D721Med (cell line): ENCODE data around the gene DBP.

Source experiments
- DNase-seq: peaks from one replicate; pipeline ENCODE4 v3.0.0; 2011; ENCODE audit warnings: low spot score; ENCODE audit not compliant: insufficient read length
- FAIRE-seq: peaks from 2 replicates; lab custom pipeline; 2011; peaks lifted over from hg19 to GRCh38; lab: Jason Lieb, UNC
- CTCF ChIP-seq: IDR thresholded peaks from 2 replicates; pipeline ENCODE4 v1.5.1; 2012; ENCODE audit warnings: mild to moderate bottlenecking, control low read depth; ENCODE audit not compliant: insufficient read depth; ENCODE audit errors: missing control alignments

DBP gene

GRCh38 chr19:48596679-48597465 lies 40.3 kb downstream of the DBP start:
- no peak for TF ChIP-seq CTCF
- DNase-seq (no peak), FAIRE-seq (no peak)

- DNase-seq (no peak), FAIRE-seq (no peak)
- no peak for TF ChIP-seq CTCF
Measured at GRCh38 chr19:48596237-48596636, 40.9 kb downstream of the DBP start.

GRCh38 chr19:48595833-48596232 lies 41.3 kb downstream of the DBP start:
- TF ChIP-seq CTCF = no peak
- DNase-seq (no peak), FAIRE-seq (no peak)

- FAIRE-seq = no peak
- DNase-seq = no peak
- TF ChIP-seq CTCF = no peak
Measured at GRCh38 chr19:48595171-48595570, 42.0 kb downstream of the DBP start.

- DNase-seq (no peak), FAIRE-seq (no peak)
- no peak for TF ChIP-seq CTCF
Measured at GRCh38 chr19:48591021-48591420, 46.2 kb downstream of the DBP start.

- peak; percentile 68 for TF ChIP-seq CTCF
- DNase-seq = peak; percentile 90
- no peak for FAIRE-seq
Measured at GRCh38 chr19:48588670-48589401, 48.3 kb downstream of the DBP start.

GRCh38 chr19:48587387-48587786 lies 49.8 kb downstream of the DBP start:
- FAIRE-seq (no peak), DNase-seq (no peak)
- TF ChIP-seq CTCF = no peak
